GM19023 (cell line): Measurements from ENCODE around the gene KCNQ4.

Experiments used
- ATAC-seq: cut with Tn5 transposase; IDR thresholded peaks from one replicate; pipeline ENCODE4 v1.9.1; 2021; ENCODE audit warnings: mild to moderate bottlenecking, moderate library complexity; ENCODE audit not compliant: unreplicated experiment

Gene KCNQ4

GRCh38 chr1:40794974-40795715 is 11.6 kb downstream of the KCNQ4 start:
- no peak for ATAC-seq

- ATAC-seq: no peak
These were observed 12.4 kb downstream of the KCNQ4 start for GRCh38 chr1:40795811-40796586.

GRCh38 chr1:40796939-40797667 is 13.5 kb downstream of the KCNQ4 start:
- no peak for ATAC-seq

- ATAC-seq: no peak
These were observed 14.1 kb downstream of the KCNQ4 start for GRCh38 chr1:40797668-40798010.

GRCh38 chr1:40798366-40799281 is 15.0 kb downstream of the KCNQ4 start:
- ATAC-seq: no peak

GRCh38 chr1:40799351-40799867 is 15.8 kb downstream of the KCNQ4 start:
- ATAC-seq: no peak

GRCh38 chr1:40801742-40802077 is 18.1 kb downstream of the KCNQ4 start:
- no peak for ATAC-seq

- peak; percentile 64 for ATAC-seq
These were observed 18.6 kb downstream of the KCNQ4 start for GRCh38 chr1:40802078-40802741.

- ATAC-seq: no peak
These were observed 19.1 kb downstream of the KCNQ4 start for GRCh38 chr1:40802742-40803113.

- ATAC-seq: no peak
These were observed 19.9 kb downstream of the KCNQ4 start for GRCh38 chr1:40803447-40803846.

GRCh38 chr1:40803902-40804301 is 20.3 kb downstream of the KCNQ4 start:
- no peak for ATAC-seq

- ATAC-seq: no peak
These were observed 22.7 kb downstream of the KCNQ4 start for GRCh38 chr1:40806240-40806639.

GRCh38 chr1:40806731-40807695 is 23.4 kb downstream of the KCNQ4 start:
- ATAC-seq: no peak

- ATAC-seq: no peak
These were observed 24.4 kb downstream of the KCNQ4 start for GRCh38 chr1:40808002-40808401.

- ATAC-seq: no peak
These were observed 24.9 kb downstream of the KCNQ4 start for GRCh38 chr1:40808444-40808843.

GRCh38 chr1:40808909-40809308 is 25.3 kb downstream of the KCNQ4 start:
- ATAC-seq: no peak

GRCh38 chr1:40810927-40811326 is 27.3 kb downstream of the KCNQ4 start:
- no peak for ATAC-seq

- ATAC-seq: no peak
These were observed 31.8 kb downstream of the KCNQ4 start for GRCh38 chr1:40815420-40815819.

GRCh38 chr1:40817791-40818263 is 34.2 kb downstream of the KCNQ4 start:
- ATAC-seq: no peak
